ENCODE measurements around the gene MDK. TPM values are rescaled to one million over a fixed set of nuclear protein-coding genes. Genes with fewer than 3 reads are reported as not detected.

Gene MDK
- total and polyA plus RNA-seq, 2 donors from 2014 or later = 26.3 to 38.3 TPM

- H3K27me3 ChIP-seq (ENCODE audit: control insufficient read depth, insufficient read depth, low read length) = no peaks in the 10 kb centered on the region
- peaks cover 0 to 13% (median 6%) of the 10 kb centered on the region in 3 donors for H3K36me3 ChIP-seq (ENCODE audit: control insufficient read depth in 2 of 3, insufficient read depth in 3 of 3, low read length in 3 of 3)
- no peak overlapping the region for H3K27ac ChIP-seq (ENCODE audit: low read depth in 2 of 2, low read length in 2 of 2)
- intact Hi-C loops (cut with DNase I) = no loop called here
- no peaks in the 10 kb centered on the region for H3K9me3 ChIP-seq (ENCODE audit: control insufficient read depth in 2 of 3, insufficient read depth in 1 of 3, low read length in 3 of 3)
- H3K9ac ChIP-seq (ENCODE audit: low read length in 3 of 3) = no peak overlapping the region
- peaks cover 0 to 6% (median 0%) of the 10 kb centered on the region in 3 donors for H3K4me1 ChIP-seq (ENCODE audit: control insufficient read depth in 2 of 3, insufficient read depth in 2 of 3, low read depth in 1 of 3, low read length in 3 of 3)
- no peak overlapping the region for H3K4me3 ChIP-seq (ENCODE audit: low read length in 3 of 3)
- no peak for FAIRE-seq
- no peak for TF ChIP-seq CTCF (IDR thresholded peaks at IDR 0.05; ENCODE audit: borderline replicate concordance, extremely low read depth, insufficient read depth)
- DNase-seq = no peak
Observed at GRCh38 chr11:46397526-46397925, 16.1 kb downstream of the MDK start.

GRCh38 chr11:46402957-46403902 lies 21.8 kb downstream of the MDK start:
- Histone ChIP-seq H3K9me3 (ENCODE audit: control insufficient read depth in 2 of 3, insufficient read depth in 1 of 3, low read length in 3 of 3) (no peaks in the 10 kb centered on the region), H3K4me1 (ENCODE audit: control insufficient read depth in 2 of 3, insufficient read depth in 2 of 3, low read depth in 1 of 3, low read length in 3 of 3) (no peaks in the 10 kb centered on the region), H3K36me3 (ENCODE audit: control insufficient read depth in 2 of 3, insufficient read depth in 3 of 3, low read length in 3 of 3) (peaks cover 3 to 18% (median 13%) of the 10 kb centered on the region in 3 donors), H3K4me3 (ENCODE audit: low read length in 3 of 3) (no peak overlapping the region), H3K9ac (ENCODE audit: low read length in 3 of 3) (no peak overlapping the region), H3K27ac (ENCODE audit: low read depth in 2 of 2, low read length in 2 of 2) (no peak overlapping the region), H3K27me3 (ENCODE audit: control insufficient read depth, insufficient read depth, low read length) (no peaks in the 10 kb centered on the region)
- no peak for TF ChIP-seq CTCF (IDR thresholded peaks at IDR 0.05; ENCODE audit: borderline replicate concordance, extremely low read depth, insufficient read depth)
- DNase-seq (peak in 1 of 5 donors; percentile 17), FAIRE-seq (no peak)
- intact Hi-C loops (cut with DNase I) = no loop called here

- H3K4me3 ChIP-seq (ENCODE audit: low read length in 3 of 3) = no peak overlapping the region
- intact Hi-C loops (cut with DNase I) = no loop called here
- no peak overlapping the region for H3K9ac ChIP-seq (ENCODE audit: low read length in 3 of 3)
- peaks cover 3 to 25% (median 21%) of the 10 kb centered on the region in 3 donors for H3K36me3 ChIP-seq (ENCODE audit: control insufficient read depth in 2 of 3, insufficient read depth in 3 of 3, low read length in 3 of 3)
- H3K27me3 ChIP-seq (ENCODE audit: control insufficient read depth, insufficient read depth, low read length) = no peaks in the 10 kb centered on the region
- DNase-seq = peak in 1 of 5 donors; percentile 37
- no peak overlapping the region for H3K27ac ChIP-seq (ENCODE audit: low read depth in 2 of 2, low read length in 2 of 2)
- no peaks in the 10 kb centered on the region for H3K9me3 ChIP-seq (ENCODE audit: control insufficient read depth in 2 of 3, insufficient read depth in 1 of 3, low read length in 3 of 3)
- no peak for FAIRE-seq
- TF ChIP-seq CTCF (IDR thresholded peaks at IDR 0.05; ENCODE audit: borderline replicate concordance, extremely low read depth, insufficient read depth) = no peak
- no peaks in the 10 kb centered on the region for H3K4me1 ChIP-seq (ENCODE audit: control insufficient read depth in 2 of 3, insufficient read depth in 2 of 3, low read depth in 1 of 3, low read length in 3 of 3)
Observed at GRCh38 chr11:46404476-46405017, 23.1 kb downstream of the MDK start.

Data from kidney (tissue), 14 donors.